ENCODE measurements around the gene LYZL4.

Gene LYZL4

DNA sequence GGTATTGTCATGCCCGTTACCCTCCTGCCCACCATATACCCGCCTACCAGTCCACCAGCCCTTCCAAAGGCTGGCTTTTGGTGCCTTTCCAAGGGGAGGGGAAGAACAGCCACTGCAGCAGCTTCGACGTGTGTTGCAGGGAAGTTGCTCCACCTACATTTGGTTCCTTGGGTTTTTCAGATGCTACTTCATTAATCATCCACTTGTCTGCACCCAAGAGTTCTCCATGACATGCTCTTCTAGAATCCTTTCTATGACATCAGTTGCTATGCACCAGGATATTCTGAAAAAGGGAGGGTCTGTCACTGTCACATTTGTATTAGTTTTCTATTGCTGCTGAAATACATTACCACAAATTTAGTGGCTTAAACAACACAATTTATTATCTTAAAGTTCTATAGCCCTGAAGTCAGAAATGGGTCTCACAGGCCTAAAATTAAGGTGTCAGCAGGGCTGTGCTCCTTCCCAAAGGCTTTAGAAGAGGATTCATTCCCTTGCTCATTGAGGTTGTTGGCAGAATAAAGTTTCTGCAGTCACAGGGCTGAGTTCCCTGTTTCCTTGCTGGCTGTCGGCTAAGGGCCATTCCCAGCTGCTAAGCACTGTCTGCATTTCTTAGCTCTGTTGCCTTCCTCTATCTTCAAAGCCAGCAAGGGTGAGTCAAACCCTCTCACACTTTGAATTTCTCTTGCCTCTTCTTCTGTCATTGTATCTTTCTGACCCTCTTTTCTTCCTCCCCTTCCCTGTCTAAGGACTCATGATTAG, at the start of gene LYZL4:
LYZL4 (minus strand) TSS at position 241 of the 762 bp plus-strand sequence. CDS start 3,359 bp downstream, outside the sequence.
- Mint-ChIP-seq H3K27me3 (no peaks in the 10 kb centered on the region), H3K27ac (no peak within 1 kb of the TSS), H3K36me3 (no peaks in the 10 kb centered on the region), H3K9me3 (ENCODE audit: low read depth) (no peaks in the 10 kb centered on the region), H3K4me3 (no peak within 1 kb of the TSS), H3K4me1 (ENCODE audit: low read depth) (no peaks in the 10 kb centered on the region)

DNA sequence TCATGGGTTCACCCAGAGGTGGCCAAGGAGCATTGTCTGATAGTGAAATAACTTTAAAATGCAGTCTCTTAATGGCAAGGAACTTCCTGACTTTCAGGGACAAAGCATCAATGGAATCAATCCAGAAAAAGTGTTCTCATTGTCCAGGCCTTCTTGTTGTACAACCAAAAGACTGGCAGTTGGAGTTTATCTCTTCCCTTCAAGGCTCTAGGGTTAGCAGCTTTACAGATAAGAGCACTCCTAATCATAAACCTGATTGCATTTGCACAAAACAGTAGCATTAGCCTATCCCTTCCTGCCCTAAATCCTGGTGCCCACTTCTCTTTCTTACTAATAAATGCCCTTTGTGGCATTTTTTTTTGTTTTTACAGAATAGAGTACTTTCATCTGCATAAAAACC, 48.7 kb upstream of the LYZL4 start:
- Mint-ChIP-seq H3K9me3 (ENCODE audit: low read depth) (peaks cover 1% of the 10 kb centered on the region), H3K4me1 (ENCODE audit: low read depth) (no peaks in the 10 kb centered on the region), H3K27ac (no peak overlapping the region), H3K36me3 (no peaks in the 10 kb centered on the region), H3K4me3 (no peak overlapping the region), H3K27me3 (peaks cover 5% of the 10 kb centered on the region)

- peaks cover 5% of the 10 kb centered on the region for H3K27me3 Mint-ChIP-seq
- peaks cover 7% of the 10 kb centered on the region for H3K9me3 Mint-ChIP-seq (ENCODE audit: low read depth)
- no peak overlapping the region for H3K4me3 Mint-ChIP-seq
Measured at GRCh38 chr3:42456211-42456610, 45.8 kb upstream of the LYZL4 start.

DNA sequence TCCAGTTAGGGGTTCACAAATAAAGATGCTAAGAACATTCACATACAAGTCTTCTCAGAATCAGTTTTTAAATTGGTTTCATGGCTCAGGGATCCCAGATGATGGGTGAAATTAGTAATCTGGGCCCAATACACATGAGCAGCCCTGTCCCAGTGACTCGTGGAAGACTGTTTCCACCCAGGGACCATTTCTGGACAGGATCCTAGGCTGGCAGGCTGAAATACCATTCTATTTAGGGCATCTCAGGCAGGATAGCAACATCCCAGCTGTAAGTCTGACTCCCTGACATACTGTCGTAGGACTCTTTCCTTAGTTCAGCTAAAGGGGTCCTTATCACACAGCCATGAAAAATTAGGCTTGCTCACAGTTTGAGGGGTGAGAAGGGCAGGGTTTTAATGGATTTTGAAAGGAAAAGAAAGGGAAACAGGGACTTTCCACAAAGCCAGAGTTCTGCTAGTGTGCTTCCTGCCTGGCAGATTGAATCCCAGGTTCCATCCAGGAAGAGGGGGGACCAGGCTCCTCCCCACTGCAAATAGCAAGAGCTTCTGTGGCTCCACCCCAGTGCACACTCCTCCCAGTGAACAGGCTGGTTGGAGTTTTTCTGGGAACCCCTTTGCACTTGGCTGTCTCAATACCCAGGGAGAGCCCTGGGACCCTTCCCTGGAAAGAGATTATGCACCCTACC, 41.3 kb upstream of the LYZL4 start:
- Mint-ChIP-seq H3K36me3 (peaks cover 2% of the 10 kb centered on the region), H3K27ac (no peak overlapping the region), H3K4me1 (ENCODE audit: low read depth) (no peaks in the 10 kb centered on the region), H3K4me3 (no peak overlapping the region), H3K9me3 (ENCODE audit: low read depth) (peaks cover 7% of the 10 kb centered on the region), H3K27me3 (no peaks in the 10 kb centered on the region)

More at GRCh38 chr3:42456211-42456610, 45.8 kb upstream of the LYZL4 start:
- Mint-ChIP-seq H3K27ac (no peak overlapping the region), H3K4me1 (ENCODE audit: low read depth) (no peaks in the 10 kb centered on the region), H3K36me3 (peaks cover 2% of the 10 kb centered on the region)

DNA sequence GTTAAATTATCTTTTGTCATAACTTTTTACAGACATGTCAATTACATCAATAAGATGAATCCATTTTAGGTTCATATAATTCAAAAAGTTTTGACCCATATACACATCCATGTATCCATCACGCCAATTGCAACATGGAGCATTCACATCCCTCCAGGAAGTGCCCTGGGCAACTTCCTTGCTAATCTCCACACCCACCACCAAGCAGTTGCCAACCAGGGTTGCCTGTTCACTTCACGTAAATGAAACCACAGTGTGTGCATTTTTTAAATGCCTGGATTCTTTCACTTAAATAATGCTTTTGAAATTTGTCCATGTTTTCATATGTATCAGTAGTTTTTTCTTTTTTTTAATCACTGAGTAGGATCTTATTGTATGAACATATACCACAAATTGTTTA, 40.7 kb upstream of the LYZL4 start:
- Mint-ChIP-seq H3K27me3 (no peaks in the 10 kb centered on the region), H3K4me3 (no peak overlapping the region), H3K9me3 (ENCODE audit: low read depth) (peaks cover 7% of the 10 kb centered on the region), H3K36me3 (peaks cover 2% of the 10 kb centered on the region), H3K4me1 (ENCODE audit: low read depth) (no peaks in the 10 kb centered on the region), H3K27ac (no peak overlapping the region)

- peaks cover 2% of the 10 kb centered on the region for H3K36me3 Mint-ChIP-seq
- H3K4me1 Mint-ChIP-seq (ENCODE audit: low read depth): no peaks in the 10 kb centered on the region
- H3K27ac Mint-ChIP-seq: no peak overlapping the region
- H3K27me3 Mint-ChIP-seq: no peaks in the 10 kb centered on the region
- no peak overlapping the region for H3K4me3 Mint-ChIP-seq
- peaks cover 7% of the 10 kb centered on the region for H3K9me3 Mint-ChIP-seq (ENCODE audit: low read depth)
Measured at GRCh38 chr3:42450567-42450966, 40.2 kb upstream of the LYZL4 start.

- Mint-ChIP-seq H3K9me3 (ENCODE audit: low read depth) (no peaks in the 10 kb centered on the region), H3K36me3 (no peaks in the 10 kb centered on the region), H3K27me3 (no peaks in the 10 kb centered on the region), H3K4me3 (no peak overlapping the region), H3K4me1 (ENCODE audit: low read depth) (peaks cover 2% of the 10 kb centered on the region), H3K27ac (no peak overlapping the region)
Measured at GRCh38 chr3:42447481-42447880, 37.1 kb upstream of the LYZL4 start.

GRCh38 chr3:42446111-42447050, 36.0 kb upstream of the LYZL4 start:
- Mint-ChIP-seq H3K4me3 (no peak overlapping the region), H3K4me1 (ENCODE audit: low read depth) (peaks cover 2% of the 10 kb centered on the region), H3K36me3 (no peaks in the 10 kb centered on the region), H3K9me3 (ENCODE audit: low read depth) (no peaks in the 10 kb centered on the region), H3K27ac (no peak overlapping the region), H3K27me3 (no peaks in the 10 kb centered on the region)

DNA sequence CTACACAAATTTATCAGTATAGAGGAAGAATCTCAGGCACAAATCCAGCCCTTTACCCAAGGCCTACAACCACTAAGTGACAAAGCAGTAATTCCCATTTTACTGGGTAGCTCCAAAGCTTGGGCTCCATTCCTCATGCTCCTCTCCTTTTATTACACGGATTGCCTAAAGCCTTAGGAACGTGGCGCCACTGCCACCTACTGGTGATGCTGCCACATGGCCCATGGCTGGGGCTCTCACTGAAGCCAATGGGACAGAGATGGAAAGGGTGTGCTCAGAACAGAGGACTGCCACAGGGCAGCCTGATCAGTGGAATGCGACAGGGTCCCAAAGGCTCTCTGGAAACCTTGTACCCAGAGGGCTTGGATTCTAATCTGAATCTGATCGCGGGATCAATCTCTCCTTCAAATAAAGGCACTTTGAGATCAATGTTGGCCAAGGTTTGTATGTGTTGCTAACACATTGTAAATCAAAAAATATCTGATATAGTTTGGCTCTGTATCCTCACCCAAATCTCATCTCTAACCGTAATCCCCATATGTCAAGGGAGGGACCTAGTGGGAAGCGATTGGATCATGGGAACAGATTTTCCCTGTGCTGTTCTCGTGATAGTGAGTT, 33.5 kb upstream of the LYZL4 start:
- Mint-ChIP-seq H3K27me3 (no peaks in the 10 kb centered on the region), H3K36me3 (no peaks in the 10 kb centered on the region), H3K4me1 (ENCODE audit: low read depth) (peaks cover 2% of the 10 kb centered on the region), H3K4me3 (no peak overlapping the region), H3K9me3 (ENCODE audit: low read depth) (no peaks in the 10 kb centered on the region), H3K27ac (no peak overlapping the region)

DNA sequence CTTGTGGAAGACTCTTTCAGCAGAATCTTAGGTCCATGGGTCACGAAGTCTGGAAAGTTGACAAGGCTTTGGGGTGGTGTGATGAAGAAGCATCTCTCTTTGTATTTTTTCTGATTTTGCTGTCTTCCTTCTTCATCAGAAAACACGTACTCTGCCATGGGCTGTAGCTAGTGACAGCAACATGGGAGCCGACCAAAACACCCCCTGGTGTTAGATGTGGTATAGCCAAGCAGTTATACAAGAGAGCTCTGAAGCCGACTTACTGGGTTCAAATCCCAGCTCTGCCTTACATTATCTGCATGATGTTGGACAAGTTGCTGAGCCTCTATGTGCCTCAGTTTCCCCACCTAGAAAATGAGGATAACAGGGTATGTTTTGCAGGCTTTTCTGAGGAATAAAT, 32.9 kb upstream of the LYZL4 start:
- no peaks in the 10 kb centered on the region for H3K9me3 Mint-ChIP-seq (ENCODE audit: low read depth)
- H3K36me3 Mint-ChIP-seq: no peaks in the 10 kb centered on the region
- no peak overlapping the region for H3K27ac Mint-ChIP-seq
- H3K4me3 Mint-ChIP-seq: no peak overlapping the region
- no peaks in the 10 kb centered on the region for H3K27me3 Mint-ChIP-seq
- H3K4me1 Mint-ChIP-seq (ENCODE audit: low read depth): peaks cover 2% of the 10 kb centered on the region

- H3K36me3 Mint-ChIP-seq: no peaks in the 10 kb centered on the region
- H3K4me3 Mint-ChIP-seq: no peak overlapping the region
- no peaks in the 10 kb centered on the region for H3K9me3 Mint-ChIP-seq (ENCODE audit: low read depth)
- no peak overlapping the region for H3K27ac Mint-ChIP-seq
- H3K4me1 Mint-ChIP-seq (ENCODE audit: low read depth): peaks cover 2% of the 10 kb centered on the region
- H3K27me3 Mint-ChIP-seq: no peaks in the 10 kb centered on the region
Measured at GRCh38 chr3:42442640-42443039, 32.2 kb upstream of the LYZL4 start.

GRCh38 chr3:42441791-42442190, 31.4 kb upstream of the LYZL4 start:
- Mint-ChIP-seq H3K27me3 (no peaks in the 10 kb centered on the region), H3K4me3 (no peak overlapping the region), H3K9me3 (ENCODE audit: low read depth) (no peaks in the 10 kb centered on the region), H3K4me1 (ENCODE audit: low read depth) (peaks cover 2% of the 10 kb centered on the region), H3K36me3 (no peaks in the 10 kb centered on the region), H3K27ac (no peak overlapping the region)

DNA sequence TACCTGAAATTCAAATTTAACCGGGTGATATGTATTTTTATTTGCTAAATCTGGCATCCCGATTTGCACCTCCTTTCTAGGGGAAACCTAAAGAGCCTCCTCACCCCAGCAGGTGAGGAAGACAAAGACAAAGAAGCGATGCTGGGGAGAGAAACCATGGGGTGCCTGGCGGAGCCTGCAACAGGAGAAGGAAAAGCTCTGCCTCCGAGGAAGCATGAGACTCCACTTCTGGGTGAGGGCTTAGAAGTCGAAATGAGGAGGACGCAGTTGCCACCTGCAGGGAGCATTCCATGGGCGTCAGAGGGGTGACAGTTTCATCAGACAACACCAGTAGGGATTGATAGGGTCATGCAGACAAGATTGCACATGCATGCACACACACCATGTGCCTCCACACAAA, 30.5 kb upstream of the LYZL4 start:
- Mint-ChIP-seq H3K4me3 (no peak overlapping the region), H3K27ac (no peak overlapping the region), H3K27me3 (no peaks in the 10 kb centered on the region), H3K9me3 (ENCODE audit: low read depth) (no peaks in the 10 kb centered on the region), H3K4me1 (ENCODE audit: low read depth) (peaks cover 2% of the 10 kb centered on the region), H3K36me3 (no peaks in the 10 kb centered on the region)

GRCh38 chr3:42439261-42440115, 29.1 kb upstream of the LYZL4 start:
- Mint-ChIP-seq H3K9me3 (ENCODE audit: low read depth) (no peaks in the 10 kb centered on the region), H3K27me3 (no peaks in the 10 kb centered on the region), H3K36me3 (no peaks in the 10 kb centered on the region), H3K4me1 (ENCODE audit: low read depth) (peaks cover 2% of the 10 kb centered on the region), H3K27ac (no peak overlapping the region), H3K4me3 (no peak overlapping the region)
